Activated gamma-delta T cell treated with Interleukin-2 at 50 U/mL for 16 hours (primary cell): ENCODE data around the gene RANBP10.
"Not testable (repeated sequence)": the region's sequence is repeated elsewhere in the genome, so short reads cannot be mapped to it uniquely, and the experiment has no call there.

Experiments used
- DNase-seq: peaks from one replicate; pipeline ENCODE4 v3.0.0-alpha.2; 2020

RANBP10 gene

DNA sequence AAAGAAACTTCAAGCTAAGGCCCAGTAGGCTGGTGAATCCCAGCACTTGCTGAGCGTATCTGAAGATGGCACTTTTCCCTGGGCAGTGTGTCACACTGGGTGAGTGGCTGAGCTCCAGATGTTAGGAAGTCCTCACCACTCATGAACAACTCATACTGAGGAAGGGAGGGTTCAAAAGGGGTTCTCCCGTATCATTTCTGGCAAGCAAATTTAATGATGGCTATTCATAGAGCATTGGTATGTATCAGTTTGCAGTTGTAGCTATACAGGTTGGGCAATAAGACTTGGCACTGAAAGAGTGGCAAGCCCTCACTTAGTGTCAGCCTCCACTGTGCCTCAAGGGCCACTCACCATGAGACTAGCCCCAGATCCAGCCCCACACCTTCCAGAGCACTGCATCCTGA lies 98.0 kb downstream of the RANBP10 start:
- DNase-seq, result no peak

DNA sequence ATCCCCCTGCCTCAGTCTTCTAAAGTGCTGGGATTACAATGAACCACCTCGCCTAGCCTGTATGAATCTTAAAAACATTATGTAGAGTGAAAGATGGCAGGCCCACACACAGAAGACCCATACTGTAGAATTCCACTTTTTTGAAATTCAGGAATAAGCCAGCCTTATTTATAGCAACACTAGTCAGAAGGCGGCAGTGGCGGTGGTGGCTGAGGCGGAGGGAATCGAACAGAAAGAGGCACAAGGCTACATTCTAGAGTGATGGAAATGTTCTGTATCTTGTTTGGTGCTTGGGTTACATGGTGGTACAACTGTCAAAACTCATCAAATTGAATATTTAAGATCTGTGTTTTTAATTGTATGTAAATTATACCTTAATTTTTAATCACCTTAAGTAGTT lies 98.6 kb downstream of the RANBP10 start:
- DNase-seq, result no peak

DNA sequence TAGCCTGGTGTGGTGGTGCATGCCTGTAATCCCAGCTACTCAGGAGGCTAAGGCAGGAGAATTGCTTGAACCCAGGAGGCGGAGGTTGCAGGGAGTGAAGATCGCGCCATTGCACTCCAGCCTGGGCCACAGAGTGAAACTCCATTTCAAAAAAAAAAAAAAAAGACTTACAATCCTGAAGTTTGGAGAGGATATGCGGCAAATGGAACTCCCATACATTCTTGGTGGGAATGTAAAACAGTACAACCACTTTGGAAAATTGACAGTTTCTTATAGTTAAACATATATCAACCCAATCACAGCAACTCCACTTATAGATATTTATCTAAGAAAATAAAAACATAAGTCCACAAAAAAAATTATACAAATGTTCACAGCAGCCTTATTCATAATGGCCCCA lies 99.2 kb downstream of the RANBP10 start:
- DNase-seq, result no peak

DNA sequence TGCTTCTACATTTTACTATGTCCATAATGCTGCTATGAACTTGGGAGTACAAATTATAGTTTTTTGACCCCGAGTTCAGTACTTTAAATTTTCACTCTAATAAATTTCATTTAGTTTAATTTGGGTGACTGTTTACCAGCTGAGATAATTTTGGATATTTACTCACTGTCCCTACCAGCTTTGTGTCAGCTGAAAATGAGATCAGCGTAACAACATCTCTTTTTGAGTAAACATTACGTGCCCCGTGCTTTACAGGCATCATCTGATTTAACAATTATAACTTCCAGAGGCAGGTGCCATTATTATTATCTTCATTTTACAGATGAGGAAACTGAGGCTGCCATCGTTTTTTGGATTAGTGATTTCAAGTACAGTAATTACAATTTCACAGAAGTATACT lies 102.2 kb downstream of the RANBP10 start:
- DNase-seq, result no peak

DNA sequence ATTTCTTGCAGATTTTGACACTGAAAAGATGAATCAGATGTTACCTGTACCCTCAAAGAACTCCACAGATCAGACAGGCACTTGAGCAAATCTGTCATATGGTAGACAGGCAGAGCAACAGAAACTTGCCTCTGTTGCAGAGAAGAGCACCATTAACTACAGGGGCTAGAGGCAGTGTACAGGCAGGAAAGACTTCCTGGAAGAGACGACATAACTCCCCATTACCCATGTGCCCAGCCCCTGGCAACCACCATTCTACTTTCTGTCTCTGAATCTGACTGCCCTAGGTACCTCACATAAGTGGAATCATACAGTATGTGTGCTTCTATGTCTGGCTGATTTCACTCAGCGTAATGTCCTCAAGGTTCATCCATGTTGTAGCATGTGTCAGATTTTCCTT lies 102.7 kb downstream of the RANBP10 start:
- no peak for DNase-seq

DNA sequence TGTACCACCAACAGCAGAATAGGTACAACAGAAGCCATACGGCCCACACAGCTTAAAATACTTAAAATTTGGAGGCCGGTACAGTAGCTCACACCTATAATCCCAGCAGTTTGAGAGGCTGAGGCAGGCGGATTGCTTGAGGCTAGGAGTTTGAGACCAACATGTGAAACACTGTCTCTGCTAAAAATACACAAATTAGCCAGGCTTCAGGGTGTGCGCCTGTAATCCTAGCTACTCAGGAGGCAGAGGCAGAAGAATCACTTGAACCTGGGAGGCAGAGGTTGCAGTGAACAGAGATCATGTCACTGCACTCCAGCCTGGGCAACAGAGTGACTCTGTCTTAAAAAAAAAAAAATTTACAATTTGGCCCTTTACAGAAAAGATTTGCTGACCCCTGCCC lies 104.2 kb downstream of the RANBP10 start:
- DNase-seq, result no peak

DNA sequence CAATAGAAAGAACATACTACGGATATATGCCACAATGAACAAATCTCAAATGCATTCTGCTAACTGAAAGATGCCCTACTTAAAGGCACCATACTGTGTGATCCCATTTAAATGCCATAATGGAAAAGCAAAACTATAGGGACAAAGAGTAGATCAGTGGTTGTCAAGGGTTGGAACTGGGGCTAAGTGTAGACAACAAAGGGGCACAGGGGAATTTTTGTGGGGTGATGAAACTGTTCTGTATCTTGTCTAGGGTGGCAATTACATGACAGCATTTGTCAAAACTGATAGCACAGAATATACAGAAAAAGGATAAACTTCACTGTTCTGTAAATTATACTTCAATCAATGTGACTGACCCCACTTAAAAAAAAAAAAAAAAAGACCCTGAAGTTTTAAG lies 104.9 kb downstream of the RANBP10 start:
- DNase-seq, result no peak

DNA sequence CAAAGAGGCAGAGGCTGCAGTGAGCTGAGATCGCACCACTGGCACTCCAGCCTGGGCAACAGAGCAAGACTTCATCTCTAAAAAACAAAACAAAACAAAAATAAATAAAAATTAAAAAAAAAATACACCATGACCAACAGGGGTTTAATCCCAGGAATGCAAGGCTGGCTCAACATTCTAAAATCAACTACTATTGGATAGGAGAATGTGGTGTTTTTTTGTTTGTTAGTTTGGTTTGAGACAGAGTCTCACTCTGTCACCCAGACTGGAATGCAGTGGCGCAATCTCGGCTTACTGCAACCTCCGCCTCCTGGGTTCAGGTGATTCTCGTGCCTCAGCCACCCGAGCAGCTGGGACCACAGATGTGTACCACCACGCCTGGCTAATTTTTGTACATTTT lies 107.1 kb downstream of the RANBP10 start:
- no peak for DNase-seq

DNA sequence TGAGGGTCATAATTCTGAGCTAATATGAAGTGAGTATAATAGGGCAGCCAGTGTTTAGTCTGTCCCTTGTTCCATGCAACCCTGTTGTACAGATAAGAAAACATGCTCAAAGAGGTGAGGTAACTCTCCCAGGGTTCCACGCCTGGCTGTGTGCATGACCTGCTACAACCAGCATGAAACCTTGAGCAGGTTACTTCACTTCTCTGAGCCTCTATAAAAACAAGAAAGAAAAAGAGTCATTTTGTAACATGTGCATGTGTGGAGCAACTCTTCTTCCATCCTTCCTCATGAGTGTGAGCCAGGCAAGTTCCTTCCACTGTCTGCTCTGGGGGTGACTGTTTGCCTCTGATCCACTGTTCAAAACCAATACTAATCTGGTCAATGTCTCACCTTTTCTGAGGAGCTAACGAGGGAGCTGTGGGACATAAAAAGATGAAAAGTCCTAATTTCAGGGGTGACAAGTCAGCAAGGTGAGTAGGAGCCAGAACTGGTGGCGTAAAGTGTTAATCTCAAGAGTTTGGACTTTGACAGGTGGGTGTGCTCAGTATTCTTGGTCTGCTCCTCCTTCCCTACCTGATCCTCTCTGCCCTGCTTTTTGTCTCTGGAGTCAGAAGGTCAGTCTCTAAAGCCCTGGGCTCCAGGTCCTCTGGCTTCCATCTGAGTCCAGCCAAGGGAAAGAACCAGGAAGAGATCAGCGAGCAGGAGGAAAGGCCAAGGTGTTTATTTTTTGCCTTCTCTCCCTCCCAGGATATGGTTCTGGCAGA lies 108.8 kb downstream of the RANBP10 start:
- DNase-seq, result no peak

DNA sequence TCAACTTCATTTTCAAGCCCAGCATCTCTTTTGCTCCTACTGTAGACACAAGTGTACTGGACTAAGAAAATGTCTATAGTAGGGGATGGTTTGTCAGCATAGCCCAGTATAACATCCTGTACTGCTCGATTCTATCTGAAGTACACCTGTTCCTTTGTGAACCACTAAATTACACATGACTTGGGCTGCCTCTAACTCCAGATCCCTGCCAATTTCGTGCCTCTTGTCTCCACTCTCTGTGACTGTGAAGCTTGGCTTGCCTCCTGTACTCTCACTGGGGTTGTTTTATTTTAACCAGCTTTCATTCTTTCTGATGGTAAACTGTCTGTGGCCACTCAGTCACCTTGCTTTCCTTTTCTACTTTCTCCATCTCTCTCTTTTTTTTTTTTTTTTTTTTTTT lies 111.7 kb downstream of the RANBP10 start:
- no peak for DNase-seq

DNA sequence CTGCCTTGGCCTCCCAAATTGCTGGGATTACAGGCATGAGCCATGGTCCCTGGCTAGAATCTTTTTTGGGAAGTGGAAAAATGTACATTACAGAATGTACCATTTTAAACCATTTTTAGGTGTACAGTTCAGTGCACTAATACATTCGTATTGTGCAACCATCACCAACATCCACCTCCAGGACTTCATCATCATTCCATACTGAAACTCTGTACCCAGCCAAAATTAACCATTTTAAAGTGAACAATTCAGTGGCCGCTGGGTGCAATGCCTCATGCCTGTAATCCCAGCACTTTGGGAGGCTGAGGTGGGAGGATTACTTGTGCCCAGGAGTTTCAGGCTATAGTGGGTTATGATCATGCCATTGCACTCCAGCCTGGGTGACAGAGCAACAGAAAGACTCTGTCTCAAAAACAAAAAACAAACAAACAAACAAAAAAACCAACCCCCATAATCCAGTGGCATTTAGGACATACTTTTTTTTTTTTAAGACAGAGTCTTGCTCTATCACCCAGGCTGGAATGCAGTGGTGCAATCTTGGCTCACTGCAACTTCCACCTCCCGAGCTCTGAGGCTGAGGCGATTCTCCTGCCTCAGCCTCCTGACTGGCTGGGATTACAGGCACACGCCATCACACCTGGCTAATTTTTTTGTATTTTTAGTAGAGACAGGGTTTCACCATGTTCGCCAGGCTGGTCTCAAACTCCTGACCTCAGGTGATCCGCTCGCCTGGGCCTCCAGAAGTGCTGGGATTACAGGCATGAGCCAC lies 112.7 kb downstream of the RANBP10 start:
- not testable (repeated sequence) for DNase-seq

DNA sequence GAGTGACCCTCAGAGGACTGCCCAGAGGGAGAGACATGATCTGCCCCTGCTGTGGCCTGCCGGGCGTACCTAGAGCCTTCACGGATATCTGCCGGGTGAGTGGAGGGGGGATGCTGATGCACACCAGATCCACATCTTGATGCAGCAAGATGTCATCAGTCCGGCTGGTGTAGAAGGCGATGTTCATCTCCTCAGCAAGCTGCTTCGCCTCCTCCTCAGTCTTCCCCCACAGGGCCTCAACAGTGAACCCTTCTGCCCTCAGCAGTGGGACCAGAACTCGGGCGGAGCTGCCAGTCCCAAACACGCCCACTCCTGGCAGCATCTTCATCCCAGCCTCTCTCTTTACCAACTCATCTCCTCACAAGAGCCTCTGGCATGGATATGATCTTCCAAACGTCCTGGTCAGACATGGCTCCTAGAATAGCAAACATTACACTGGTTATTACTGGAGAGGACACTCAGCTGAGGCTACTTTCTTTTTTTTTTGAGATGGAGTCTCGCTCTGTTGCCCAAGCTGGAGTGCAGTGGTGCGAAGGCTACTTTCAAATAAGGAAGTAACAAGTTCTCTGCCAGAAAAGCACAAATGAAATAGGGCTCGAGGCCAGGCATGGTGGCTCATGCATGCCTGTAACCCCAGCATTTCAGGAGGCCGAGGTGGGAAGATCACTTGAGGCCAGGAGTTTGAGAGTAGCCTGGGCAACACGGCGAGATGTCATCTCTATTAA lies 120.8 kb downstream of the RANBP10 start:
- DNase-seq, result no peak

DNA sequence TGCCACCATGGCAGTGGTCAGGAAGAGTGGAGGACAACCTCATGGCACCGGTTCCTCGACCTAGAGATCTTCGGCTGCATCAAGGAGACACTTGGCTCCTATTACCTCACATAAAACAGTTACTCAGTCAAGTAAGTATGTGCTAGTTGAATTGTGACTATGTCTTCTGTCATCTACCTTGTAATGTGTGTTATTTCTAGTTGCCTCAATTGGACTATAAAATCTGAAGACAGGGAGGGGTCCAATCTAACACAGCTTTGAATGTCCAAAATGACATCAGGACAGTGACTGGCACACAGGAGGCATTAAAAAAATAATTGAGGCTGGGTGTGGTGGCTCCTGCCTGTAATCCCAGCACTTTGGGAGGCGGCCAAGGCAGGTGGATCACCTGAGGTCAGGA lies 122.6 kb downstream of the RANBP10 start:
- no peak for DNase-seq

DNA sequence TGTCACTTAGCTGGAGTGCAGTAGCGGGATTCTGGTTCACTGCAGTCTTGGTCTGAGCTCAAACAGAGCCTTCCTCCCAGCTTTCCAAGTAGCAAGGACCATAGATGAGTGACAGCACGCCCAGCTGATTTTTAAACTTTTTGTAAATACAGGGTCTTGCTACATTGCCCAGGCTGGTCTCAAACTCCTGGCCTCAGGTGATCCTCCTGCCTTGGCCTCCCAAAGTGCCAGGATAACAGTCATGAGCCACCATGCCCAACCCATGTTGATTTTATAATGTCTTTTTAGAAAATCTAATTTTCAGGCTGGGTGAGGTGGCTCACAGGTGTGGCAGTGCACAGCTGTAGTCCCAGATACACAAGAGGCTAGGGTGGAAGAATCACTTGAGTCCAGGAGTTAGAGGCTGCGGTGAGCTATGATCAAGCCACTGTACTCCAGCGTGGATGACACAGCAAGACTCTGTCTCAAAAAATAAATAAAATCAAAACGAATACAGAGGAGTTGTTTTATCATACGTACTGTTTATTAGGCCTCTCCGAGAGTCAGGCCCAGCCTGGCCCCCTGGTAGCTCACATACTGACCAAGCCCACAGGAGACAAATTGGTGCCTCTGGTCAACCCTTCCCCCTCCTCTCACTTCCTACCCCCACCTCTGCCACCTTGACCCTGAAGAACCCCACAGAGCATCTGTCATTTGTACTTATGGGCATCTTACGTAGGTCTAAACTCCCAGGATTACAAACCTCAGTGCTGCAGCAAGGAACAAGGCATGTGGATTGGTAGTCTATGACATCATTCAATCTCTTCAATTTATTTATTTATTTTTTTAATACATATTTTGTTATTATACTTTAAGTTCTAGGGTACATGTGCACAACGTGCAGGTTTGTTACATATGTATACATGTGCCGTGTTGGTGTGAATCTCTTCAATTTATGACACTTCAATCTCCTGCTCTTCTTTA lies 126.1 kb downstream of the RANBP10 start:
- DNase-seq, result no peak

DNA sequence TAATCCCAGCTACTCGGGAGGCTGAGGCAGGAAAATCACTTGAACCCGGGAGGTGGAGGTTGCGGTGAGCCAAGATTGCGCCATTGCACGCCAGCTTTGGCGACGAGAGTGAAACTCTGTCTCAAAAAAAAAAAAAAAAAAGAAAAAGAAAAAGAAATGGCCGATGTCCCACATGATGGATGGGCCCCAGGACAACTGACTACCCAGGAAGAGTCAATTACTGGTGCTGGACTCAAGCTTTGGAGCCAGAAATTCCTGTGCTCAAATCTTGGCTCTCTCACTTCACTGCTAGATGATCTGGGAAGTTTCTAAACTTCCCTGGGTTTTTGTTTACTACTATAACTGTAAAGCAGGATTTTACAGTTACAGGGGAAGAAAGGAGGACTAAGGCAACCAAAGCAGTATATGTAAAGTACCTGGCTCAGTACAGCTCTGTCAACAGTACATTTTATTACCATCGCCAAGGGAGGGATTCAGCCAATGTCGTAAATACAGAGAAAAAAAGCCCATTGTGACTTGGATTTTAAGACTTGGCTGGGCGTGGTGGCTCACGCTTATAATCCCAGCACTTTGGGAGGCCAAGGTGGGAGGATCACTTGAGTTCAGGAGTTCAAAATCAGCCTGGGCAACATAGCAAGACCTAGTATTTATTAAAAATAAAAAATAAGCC lies 127.9 kb downstream of the RANBP10 start:
- DNase-seq, result no peak

DNA sequence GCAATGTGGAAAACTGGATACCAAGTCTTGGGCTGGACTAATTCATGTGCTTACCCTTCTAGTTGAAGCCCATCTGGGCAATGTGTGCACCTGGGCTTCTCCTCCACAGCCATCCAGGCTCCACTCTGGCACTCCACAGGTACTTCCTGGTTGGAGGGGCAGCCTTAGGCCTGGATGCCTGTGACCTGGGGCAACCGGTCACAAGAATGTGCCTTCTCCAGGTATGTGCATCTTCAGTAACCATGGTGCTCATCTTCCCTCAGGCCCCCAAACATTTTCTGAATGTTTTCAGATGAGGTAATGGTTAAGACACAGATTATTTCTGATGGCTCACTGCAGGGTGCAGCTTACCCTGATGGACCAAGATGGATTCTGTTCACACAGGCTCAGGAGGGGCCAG lies 128.6 kb downstream of the RANBP10 start:
- no peak for DNase-seq

DNA sequence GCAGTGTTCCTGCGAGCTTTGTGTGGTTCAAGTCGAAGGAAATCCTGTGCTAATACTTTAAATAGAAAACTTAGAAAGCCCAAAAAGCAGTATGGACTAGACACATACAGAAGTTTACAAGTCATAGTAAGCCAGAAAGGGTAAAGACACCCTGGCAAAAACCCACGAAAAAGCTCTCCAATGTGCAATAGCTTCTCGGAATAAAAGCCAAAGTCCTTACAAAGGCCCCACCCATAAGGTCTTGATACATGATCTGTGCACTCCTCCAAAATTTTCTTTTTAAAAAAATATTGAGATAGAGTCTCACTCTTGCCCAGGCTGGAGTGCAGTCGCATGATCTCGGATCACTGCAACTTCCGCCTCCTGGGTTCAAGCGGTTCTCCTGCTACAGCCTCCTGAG lies 129.4 kb downstream of the RANBP10 start:
- DNase-seq, result no peak

DNA sequence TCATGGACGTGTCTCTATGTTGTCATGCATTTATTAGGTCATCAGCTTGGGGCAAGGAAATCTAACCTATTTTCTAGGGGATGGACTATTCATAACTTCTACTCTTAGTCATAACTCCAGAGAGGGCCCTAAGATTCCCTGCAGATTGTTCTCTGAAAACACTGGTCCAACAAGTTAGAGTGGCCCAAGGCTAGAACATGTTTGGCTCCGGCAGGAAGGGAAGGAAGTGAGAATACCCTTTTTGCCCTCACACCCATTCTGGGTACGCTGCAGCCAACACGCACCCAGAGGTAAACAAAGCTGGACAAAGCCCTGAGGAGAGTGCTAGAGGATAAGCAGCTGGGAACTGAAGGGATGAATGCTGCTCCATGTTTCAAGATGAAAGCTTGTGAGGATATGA lies 129.8 kb downstream of the RANBP10 start:
- DNase-seq, result no peak

DNA sequence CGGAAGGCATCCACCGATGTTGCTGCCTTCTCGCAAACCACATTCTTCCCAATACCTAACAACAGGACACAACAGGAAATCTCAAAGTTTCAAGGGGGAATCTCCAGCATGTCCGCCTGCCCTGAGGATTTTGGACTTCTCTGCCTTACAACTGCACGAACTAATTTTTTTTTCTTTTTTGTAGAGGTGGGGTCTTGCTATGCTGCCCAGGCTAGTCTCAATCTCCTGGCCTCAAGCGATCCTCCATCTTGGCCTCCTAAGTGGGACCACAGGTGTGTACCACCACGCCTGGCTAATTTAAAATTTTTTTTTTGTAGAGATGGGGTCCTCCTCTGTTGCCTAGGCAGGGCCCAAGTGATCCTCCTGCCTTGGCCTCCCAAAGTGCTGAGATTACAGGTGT lies 130.4 kb downstream of the RANBP10 start:
- DNase-seq, result no peak

DNA sequence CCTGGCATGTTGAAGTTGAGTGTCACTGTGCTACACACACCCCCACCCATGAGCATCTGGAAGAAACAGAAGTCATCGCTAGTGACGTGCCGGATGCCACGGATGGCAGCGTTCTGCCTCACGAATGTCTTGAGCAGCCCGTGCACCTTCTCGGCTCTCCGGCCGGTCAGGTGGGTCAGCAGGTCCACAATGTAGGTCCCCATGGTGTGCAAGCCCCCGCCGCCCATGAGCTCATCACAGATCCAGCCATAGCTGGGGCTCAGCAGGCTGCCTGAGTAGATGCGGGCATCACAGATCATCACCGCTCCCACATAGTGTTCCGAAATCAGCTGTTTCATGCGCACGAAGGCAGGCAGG lies 130.8 kb downstream of the RANBP10 start:
- DNase-seq, result no peak

DNA sequence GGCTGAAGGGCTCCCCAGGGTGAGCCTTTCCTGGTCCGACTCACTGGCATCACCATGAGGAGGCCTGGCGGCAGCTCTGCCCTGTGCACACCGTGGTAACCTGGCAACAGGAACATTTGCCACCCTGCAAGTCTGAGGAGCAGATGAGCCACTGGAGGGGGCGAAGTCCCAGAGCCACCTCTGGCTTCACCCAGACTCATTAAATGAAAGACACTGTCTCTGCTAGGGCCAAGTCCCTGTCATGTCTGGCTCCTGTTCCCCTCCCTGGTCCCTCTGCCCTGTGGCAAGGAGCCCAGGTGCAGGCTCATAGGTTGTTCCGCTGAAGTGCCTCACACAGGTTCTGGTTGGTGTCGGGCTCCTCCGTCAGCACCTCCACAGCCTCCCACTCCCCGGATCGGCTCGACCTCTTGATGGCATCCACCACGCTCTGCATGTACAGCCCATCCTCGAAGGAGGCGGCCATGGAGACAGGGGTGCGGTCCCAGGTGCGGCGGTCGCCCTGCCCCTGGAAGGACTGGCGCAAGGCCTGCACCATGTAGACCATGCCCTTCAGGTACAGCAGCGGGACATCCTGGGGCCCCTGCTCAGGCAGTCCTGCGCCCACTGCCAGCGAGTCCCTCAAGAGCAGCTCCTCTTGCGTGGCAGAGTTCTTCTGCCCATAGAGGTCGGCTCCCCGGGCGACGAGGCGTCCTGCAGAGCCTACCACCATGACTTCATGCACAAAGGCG lies 131.3 kb downstream of the RANBP10 start:
- DNase-seq, result no peak
